ENCODE results near the gene MDFIC2.
"Not testable (repeated sequence)": the region's sequence is repeated elsewhere in the genome, so short reads cannot be mapped to it uniquely, and the experiment has no call there.

The MDFIC2 gene

DNA sequence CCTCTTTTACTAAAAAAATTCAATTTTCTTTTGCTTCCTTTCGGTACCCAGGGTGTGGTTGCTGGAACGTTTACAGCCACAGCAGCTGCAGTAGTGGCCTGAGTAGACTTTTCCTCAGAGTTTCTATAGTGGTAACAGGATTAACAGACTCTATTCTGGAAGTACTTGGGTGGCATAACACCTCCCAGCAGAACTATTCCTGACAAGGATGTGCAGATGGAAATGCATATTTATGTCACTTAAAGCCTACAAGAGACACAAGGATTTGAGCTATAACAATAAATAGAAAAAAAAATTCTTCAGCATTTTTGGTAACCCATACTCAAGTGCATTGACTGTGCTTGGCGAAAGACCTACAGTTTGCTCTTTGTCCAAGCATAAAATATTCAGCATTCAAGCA, 94.0 kb downstream of the MDFIC2 start:
- no peak overlapping the region for H2AFZ ChIP-seq (ENCODE audit: low read depth, low read length)
- no peaks in the 10 kb centered on the region for H3K36me3 ChIP-seq (ENCODE audit: insufficient read depth, low read length)
- H3K4me3 ChIP-seq (ENCODE audit: low read depth in 1 of 2, low read length in 2 of 2), result no peak overlapping the region
- no peaks in the 10 kb centered on the region for H3K9me3 ChIP-seq (ENCODE audit: insufficient read depth, low read length, severe bottlenecking)
- DNase-seq (no peak), ATAC-seq (ENCODE audit: insufficient read depth, low read depth) (no peak)
- H3K27ac ChIP-seq (ENCODE audit: low read length), result no peak overlapping the region
- H3K79me2 ChIP-seq (ENCODE audit: insufficient read depth, low read length), result no peaks in the 10 kb centered on the region
- H3K4me1 ChIP-seq (ENCODE audit: insufficient read depth, low read length), result no peaks in the 10 kb centered on the region
- no peak overlapping the region for H3K4me2 ChIP-seq (ENCODE audit: insufficient read depth, low read length)
- no peak for TF ChIP-seq EZH2 (IDR thresholded peaks at IDR 0.05; ENCODE audit: borderline replicate concordance, low read depth, low read length, severe bottlenecking)
- TF ChIP-seq, protein P1, sequence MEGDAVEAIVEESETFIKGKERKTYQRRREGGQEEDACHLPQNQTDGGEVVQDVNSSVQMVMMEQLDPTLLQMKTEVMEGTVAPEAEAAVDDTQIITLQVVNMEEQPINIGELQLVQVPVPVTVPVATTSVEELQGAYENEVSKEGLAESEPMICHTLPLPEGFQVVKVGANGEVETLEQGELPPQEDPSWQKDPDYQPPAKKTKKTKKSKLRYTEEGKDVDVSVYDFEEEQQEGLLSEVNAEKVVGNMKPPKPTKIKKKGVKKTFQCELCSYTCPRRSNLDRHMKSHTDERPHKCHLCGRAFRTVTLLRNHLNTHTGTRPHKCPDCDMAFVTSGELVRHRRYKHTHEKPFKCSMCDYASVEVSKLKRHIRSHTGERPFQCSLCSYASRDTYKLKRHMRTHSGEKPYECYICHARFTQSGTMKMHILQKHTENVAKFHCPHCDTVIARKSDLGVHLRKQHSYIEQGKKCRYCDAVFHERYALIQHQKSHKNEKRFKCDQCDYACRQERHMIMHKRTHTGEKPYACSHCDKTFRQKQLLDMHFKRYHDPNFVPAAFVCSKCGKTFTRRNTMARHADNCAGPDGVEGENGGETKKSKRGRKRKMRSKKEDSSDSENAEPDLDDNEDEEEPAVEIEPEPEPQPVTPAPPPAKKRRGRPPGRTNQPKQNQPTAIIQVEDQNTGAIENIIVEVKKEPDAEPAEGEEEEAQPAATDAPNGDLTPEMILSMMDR (IDR thresholded peaks at IDR 0.05; ENCODE audit: borderline replicate concordance, extremely low read depth, low read length, poor library complexity, severe bottlenecking), result no peak
- H4K20me1 ChIP-seq (ENCODE audit: insufficient read depth, low read length), result no peaks in the 10 kb centered on the region
- no peaks in the 10 kb centered on the region for H3K27me3 ChIP-seq (ENCODE audit: insufficient read depth, low read length, poor library complexity)
- no peak overlapping the region for H3K9ac ChIP-seq (ENCODE audit: low read depth, low read length)

DNA sequence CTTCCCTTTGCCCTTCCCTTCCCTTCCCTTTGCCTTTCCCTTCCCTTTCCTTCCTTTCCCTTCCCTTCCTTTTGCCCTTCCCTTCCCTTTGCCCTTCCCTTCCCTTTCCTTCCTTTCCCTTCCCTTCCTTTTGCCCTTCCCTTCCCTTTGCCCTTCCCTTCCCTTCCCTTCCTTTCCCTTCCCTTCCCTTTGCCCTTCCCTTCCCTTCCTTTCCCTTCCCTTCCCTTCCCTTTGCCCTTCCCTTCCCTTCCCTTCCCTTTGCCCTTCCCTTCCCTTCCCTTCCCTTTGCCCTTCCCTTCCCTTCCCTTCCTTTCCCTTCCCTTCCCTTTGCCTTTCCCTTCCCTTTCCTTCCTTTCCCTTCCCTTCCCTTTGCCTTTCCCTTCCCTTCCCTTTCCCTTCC, 101.2 kb downstream of the MDFIC2 start:
- H4K20me1 ChIP-seq (ENCODE audit: insufficient read depth, low read length); DNase-seq; ATAC-seq (ENCODE audit: insufficient read depth, low read depth); H3K9ac ChIP-seq (ENCODE audit: low read depth, low read length); H3K79me2 ChIP-seq (ENCODE audit: insufficient read depth, low read length); H3K27me3 ChIP-seq (ENCODE audit: insufficient read depth, low read length, poor library complexity); H3K9me3 ChIP-seq (ENCODE audit: insufficient read depth, low read length, severe bottlenecking); H3K4me2 ChIP-seq (ENCODE audit: insufficient read depth, low read length); H3K27ac ChIP-seq (ENCODE audit: low read length); H3K36me3 ChIP-seq (ENCODE audit: insufficient read depth, low read length); H2AFZ ChIP-seq (ENCODE audit: low read depth, low read length); H3K4me3 ChIP-seq (ENCODE audit: low read depth in 1 of 2, low read length in 2 of 2); H3K4me1 ChIP-seq (ENCODE audit: insufficient read depth, low read length): not testable (repeated sequence)

DNA sequence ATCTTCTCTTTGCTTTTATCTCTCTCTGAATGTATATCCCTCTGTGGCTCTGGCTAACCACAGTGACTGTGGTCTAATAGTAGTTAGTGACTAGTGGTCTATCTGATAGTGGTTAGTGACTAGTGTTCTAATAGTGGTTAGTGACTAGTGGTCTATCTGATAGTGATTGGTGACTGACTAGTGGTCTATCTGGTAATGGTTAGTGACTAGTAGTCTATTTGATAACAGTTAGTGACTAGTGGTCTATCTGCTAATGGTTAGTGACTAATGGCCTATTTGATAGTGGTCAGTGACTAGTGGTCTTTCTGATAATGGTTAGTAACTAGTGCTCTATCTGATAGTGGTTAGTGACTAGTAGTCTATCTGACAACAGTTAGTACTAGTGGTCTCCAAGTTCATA, 110.5 kb downstream of the MDFIC2 start:
- H3K36me3 ChIP-seq (ENCODE audit: insufficient read depth, low read length), result no peaks in the 10 kb centered on the region
- H3K4me3 ChIP-seq (ENCODE audit: low read depth in 1 of 2, low read length in 2 of 2), result no peak overlapping the region
- ATAC-seq (ENCODE audit: insufficient read depth, low read depth), result no peak
- no peaks in the 10 kb centered on the region for H3K4me1 ChIP-seq (ENCODE audit: insufficient read depth, low read length)
- H4K20me1 ChIP-seq (ENCODE audit: insufficient read depth, low read length), result no peaks in the 10 kb centered on the region
- no peak overlapping the region for H2AFZ ChIP-seq (ENCODE audit: low read depth, low read length)
- TF ChIP-seq, protein P1 (IDR thresholded peaks at IDR 0.05; ENCODE audit: borderline replicate concordance, extremely low read depth, low read length, poor library complexity, severe bottlenecking), result no peak
- no peak for TF ChIP-seq EZH2 (IDR thresholded peaks at IDR 0.05; ENCODE audit: borderline replicate concordance, low read depth, low read length, severe bottlenecking)
- no peak for DNase-seq
- no peak overlapping the region for H3K9ac ChIP-seq (ENCODE audit: low read depth, low read length)
- H3K9me3 ChIP-seq (ENCODE audit: insufficient read depth, low read length, severe bottlenecking), result no peaks in the 10 kb centered on the region
- no peak overlapping the region for H3K27ac ChIP-seq (ENCODE audit: low read length)
- H3K4me2 ChIP-seq (ENCODE audit: insufficient read depth, low read length), result no peak overlapping the region
- H3K79me2 ChIP-seq (ENCODE audit: insufficient read depth, low read length), result no peaks in the 10 kb centered on the region
- H3K27me3 ChIP-seq (ENCODE audit: insufficient read depth, low read length, poor library complexity), result no peaks in the 10 kb centered on the region

DNA sequence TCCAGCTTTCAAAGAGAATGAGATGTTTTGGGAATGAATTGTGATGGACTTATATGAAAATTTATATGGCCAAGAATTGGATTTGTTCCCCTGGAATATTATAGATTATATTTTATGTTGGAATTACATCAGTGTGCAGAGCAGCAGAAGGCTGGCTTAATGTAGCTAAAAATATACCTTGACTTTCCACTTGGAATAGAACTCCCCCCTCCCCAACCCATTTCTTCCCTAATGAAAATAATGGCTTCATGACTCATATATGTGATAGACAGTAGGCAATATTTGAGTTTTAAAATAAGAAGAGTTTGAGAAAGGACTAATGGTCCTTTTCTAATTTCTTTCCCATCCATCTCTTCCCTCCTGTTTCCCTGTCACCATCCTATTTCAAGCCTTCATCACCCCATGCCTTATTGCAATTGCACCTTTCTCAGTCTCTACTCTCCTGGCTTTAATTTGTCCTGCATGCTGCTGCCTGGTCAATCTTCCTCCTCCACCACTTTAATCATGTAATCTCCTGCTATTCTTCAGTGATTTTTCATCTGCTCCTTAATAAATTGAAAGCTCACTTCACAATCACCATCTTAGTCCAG, 122.5 kb downstream of the MDFIC2 start:
- TF ChIP-seq, protein P1 (IDR thresholded peaks at IDR 0.05; ENCODE audit: borderline replicate concordance, extremely low read depth, low read length, poor library complexity, severe bottlenecking), result no peak
- no peak for TF ChIP-seq EZH2 (IDR thresholded peaks at IDR 0.05; ENCODE audit: borderline replicate concordance, low read depth, low read length, severe bottlenecking)
- Histone ChIP-seq H3K79me2 (ENCODE audit: insufficient read depth, low read length) (no peaks in the 10 kb centered on the region), H3K4me2 (ENCODE audit: insufficient read depth, low read length) (no peak overlapping the region), H3K27ac (ENCODE audit: low read length) (no peak overlapping the region), H3K9ac (ENCODE audit: low read depth, low read length) (no peak overlapping the region), H4K20me1 (ENCODE audit: insufficient read depth, low read length) (no peaks in the 10 kb centered on the region), H3K4me1 (ENCODE audit: insufficient read depth, low read length) (no peaks in the 10 kb centered on the region), H3K27me3 (ENCODE audit: insufficient read depth, low read length, poor library complexity) (no peaks in the 10 kb centered on the region), H2AFZ (ENCODE audit: low read depth, low read length) (no peak overlapping the region), H3K36me3 (ENCODE audit: insufficient read depth, low read length) (no peaks in the 10 kb centered on the region), H3K4me3 (ENCODE audit: low read depth in 1 of 2, low read length in 2 of 2) (no peak overlapping the region), H3K9me3 (ENCODE audit: insufficient read depth, low read length, severe bottlenecking) (no peaks in the 10 kb centered on the region)
- DNase-seq, result no peak
- ATAC-seq (ENCODE audit: insufficient read depth, low read depth), result no peak

Data from DND-41 (cell line).